Progenitor cell of endocrine pancreas (in vitro differentiated cells): ENCODE results near the gene CLEC18C. TPM values are rescaled to one million over a fixed set of nuclear protein-coding genes. Genes with fewer than 3 reads are reported as not detected.
"Not testable (repeated sequence)": the region's sequence is repeated elsewhere in the genome, so short reads cannot be mapped to it uniquely, and the experiment has no call there.

Source experiments
- DNase-seq: peaks from one replicate; pipeline ENCODE4 v3.0.0; 2021; ENCODE audit warnings: low spot score; ENCODE audit not compliant: unreplicated experiment
- H3K27ac Mint-ChIP-seq: 2 replicates; pipeline ENCODE4 v1.8.0; 2021; ENCODE audit warnings: mild to moderate bottlenecking, moderate library complexity, mixed read lengths
- H3K27me3 Mint-ChIP-seq: 2 replicates; pipeline ENCODE4 v1.8.0; 2021; ENCODE audit warnings: mixed read lengths
- H3K36me3 Mint-ChIP-seq: 2 replicates; pipeline ENCODE4 v1.8.0; 2022; ENCODE audit warnings: mixed read lengths; ENCODE audit not compliant: insufficient read depth
- H3K4me1 Mint-ChIP-seq: 2 replicates; pipeline ENCODE4 v1.8.0; 2021; ENCODE audit warnings: low read depth, mixed read lengths
- H3K4me3 Mint-ChIP-seq: 2 replicates; pipeline ENCODE4 v1.8.0; 2021; ENCODE audit warnings: low read depth, mild to moderate bottlenecking, moderate library complexity, mixed read lengths
- H3K9me3 Mint-ChIP-seq: 2 replicates; pipeline ENCODE4 v1.8.0; 2021; ENCODE audit warnings: low read depth, mixed read lengths
- long read RNA-seq: library from polyadenylated mRNA; unstranded; transcript quantifications from one replicate; pipeline ENCODE4 v2.0.0, GENCODE V29; 2020
- total RNA-seq: library from RNA; stranded (reverse); gene quantifications from 2 replicates; pipeline ENCODE4 v1.2.1, GENCODE V29; 2021

CLEC18C gene
- total RNA-seq: 0.17 TPM in 1 of 2 replicates, not detected in the other
- long read RNA-seq: 0 reads

DNA sequence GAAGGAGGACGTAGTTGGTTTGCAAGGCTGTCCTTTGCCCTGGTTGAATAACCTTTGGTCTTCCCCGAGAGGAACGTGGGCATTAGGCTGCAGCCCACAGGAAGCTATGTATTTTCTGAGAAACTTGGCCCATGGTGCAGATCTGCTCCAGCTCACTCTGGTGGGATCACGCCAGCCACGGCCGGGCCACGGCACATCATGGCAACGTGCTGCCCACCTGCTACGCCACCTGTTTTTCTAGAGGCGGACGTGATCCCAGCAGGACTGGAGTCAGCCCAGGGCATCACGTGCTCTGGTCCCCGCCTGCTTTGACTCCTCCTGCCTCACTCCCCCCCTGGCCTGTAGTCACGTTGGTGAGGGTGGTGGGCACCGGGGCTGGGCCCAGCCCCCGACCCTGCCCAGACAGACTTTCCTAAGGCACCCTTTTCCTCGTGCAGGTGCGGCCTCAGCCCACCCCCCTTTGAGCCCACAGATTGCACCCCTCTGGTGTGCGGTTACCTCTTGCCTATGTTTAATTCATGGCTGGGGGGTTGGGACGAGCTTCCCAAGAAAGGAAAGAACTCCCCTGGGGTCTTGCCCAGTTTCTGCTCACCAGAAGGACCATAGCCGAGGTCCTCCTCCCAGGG, at the start of gene CLEC18C:
Gene CLEC18C, plus strand, starts transcription at position 576 of the 626 bp plus-strand sequence. CDS start 492 bp downstream, outside the sequence.
- H3K27me3 Mint-ChIP-seq, H3K4me3 Mint-ChIP-seq, DNase-seq, H3K27ac Mint-ChIP-seq, H3K9me3 Mint-ChIP-seq, H3K36me3 Mint-ChIP-seq, H3K4me1 Mint-ChIP-seq: not testable (repeated sequence)

DNA sequence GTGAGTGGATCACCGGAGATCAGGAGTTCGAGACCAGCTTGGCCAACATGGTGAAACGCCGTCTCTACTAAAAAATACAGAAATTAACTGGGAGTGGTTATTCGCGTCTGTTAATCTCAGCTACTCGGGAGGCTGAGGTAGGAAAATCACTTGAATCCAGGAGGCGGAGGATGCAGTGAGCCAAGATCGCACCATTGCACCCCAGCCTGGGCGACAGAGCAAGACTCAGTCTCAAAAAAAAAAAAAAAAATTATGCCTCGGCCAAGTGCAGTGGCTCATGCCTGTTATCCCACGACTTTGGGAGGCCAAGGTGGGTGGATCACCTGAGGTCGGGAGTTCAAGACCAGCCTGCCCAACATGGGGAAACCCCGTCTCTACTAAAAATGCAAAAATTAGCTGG, 49.8 kb upstream of the CLEC18C start:
- DNase-seq, H3K4me1 Mint-ChIP-seq: not testable (repeated sequence)

DNA sequence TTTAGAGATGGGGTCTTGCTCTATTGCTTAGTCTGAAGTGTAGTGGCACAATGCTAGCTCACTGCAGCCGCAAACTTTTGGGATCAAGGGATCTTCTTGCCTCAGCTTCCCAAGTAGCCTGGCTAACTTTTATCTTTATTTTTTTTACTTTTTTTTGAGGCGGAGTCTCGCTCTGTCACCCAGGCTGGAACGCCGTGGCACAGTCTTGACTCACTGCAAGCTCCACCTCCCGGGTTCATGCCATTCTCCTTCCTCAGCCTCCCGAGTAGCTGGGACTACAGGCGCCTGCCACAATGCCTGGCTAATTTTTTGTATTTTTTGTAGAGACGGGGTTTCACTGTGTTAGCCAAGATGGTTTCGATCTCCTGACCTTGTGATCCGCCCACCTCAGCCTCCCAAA, 47.4 kb upstream of the CLEC18C start:
- not testable (repeated sequence) for DNase-seq, H3K4me3 Mint-ChIP-seq, H3K4me1 Mint-ChIP-seq, H3K27me3 Mint-ChIP-seq, H3K27ac Mint-ChIP-seq, H3K9me3 Mint-ChIP-seq
- peaks cover 18% of the 10 kb centered on the region for H3K36me3 Mint-ChIP-seq

More for the DNA sequence above, 49.8 kb upstream of the CLEC18C start:
- not testable (repeated sequence) for H3K27me3 Mint-ChIP-seq, H3K4me3 Mint-ChIP-seq, H3K27ac Mint-ChIP-seq, H3K9me3 Mint-ChIP-seq
- peaks cover 20% of the 10 kb centered on the region for H3K36me3 Mint-ChIP-seq

DNA sequence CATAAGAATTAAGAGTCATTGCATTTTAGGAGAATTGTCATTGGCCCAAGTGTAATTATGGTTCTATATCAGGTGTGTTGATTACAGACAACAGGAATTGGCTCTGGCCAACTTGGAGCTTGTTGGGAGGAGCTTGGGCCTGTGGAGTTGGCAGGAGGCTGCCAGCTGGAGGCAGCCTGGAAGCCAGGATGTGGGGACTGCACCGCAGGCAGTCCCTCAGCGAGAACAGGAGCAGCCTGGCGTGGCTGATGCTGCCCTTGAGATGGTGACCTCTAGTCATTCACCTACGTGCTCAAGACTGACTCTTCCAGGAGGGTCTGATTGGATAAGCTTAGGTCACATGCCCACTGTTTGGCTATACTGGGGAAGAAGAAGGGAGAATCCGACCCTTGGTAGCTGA, 45.9 kb upstream of the CLEC18C start:
- not testable (repeated sequence) for DNase-seq, H3K4me3 Mint-ChIP-seq, H3K4me1 Mint-ChIP-seq, H3K27ac Mint-ChIP-seq, H3K9me3 Mint-ChIP-seq, H3K27me3 Mint-ChIP-seq
- H3K36me3 Mint-ChIP-seq: peaks cover 13% of the 10 kb centered on the region

DNA sequence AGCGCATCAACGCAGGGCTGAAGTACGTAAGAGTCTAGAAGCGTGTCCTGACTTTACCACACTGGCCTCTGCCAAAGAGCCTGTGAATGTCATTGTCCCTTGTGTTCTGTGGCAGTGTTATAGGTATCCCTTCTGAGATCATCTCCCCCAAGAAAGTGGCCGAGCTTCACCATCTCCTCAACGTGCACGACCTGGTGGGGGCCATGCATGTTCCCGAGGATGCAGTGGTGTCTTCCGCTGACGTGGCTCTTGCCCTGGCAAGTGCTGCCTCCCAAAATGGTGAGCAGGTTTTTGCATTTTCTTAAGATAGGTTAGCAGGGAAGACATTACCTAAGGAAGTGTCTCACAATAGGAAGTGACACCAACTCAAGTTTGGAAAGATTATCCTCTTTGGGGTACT, 44.7 kb upstream of the CLEC18C start:
- H3K36me3 Mint-ChIP-seq: peaks cover 11% of the 10 kb centered on the region
- not testable (repeated sequence) for H3K4me3 Mint-ChIP-seq, H3K27ac Mint-ChIP-seq, DNase-seq, H3K9me3 Mint-ChIP-seq, H3K4me1 Mint-ChIP-seq, H3K27me3 Mint-ChIP-seq

- not testable (repeated sequence) for H3K4me3 Mint-ChIP-seq, H3K4me1 Mint-ChIP-seq, H3K27me3 Mint-ChIP-seq, H3K9me3 Mint-ChIP-seq, H3K27ac Mint-ChIP-seq, DNase-seq
- peaks cover 20% of the 10 kb centered on the region for H3K36me3 Mint-ChIP-seq
Observed at GRCh38 chr16:70135796-70136195, 37.8 kb upstream of the CLEC18C start.

GRCh38 chr16:70136595-70136994, 37.0 kb upstream of the CLEC18C start:
- DNase-seq, H3K9me3 Mint-ChIP-seq, H3K27ac Mint-ChIP-seq, H3K4me3 Mint-ChIP-seq, H3K4me1 Mint-ChIP-seq, H3K27me3 Mint-ChIP-seq: not testable (repeated sequence)
- peaks cover 20% of the 10 kb centered on the region for H3K36me3 Mint-ChIP-seq

DNA sequence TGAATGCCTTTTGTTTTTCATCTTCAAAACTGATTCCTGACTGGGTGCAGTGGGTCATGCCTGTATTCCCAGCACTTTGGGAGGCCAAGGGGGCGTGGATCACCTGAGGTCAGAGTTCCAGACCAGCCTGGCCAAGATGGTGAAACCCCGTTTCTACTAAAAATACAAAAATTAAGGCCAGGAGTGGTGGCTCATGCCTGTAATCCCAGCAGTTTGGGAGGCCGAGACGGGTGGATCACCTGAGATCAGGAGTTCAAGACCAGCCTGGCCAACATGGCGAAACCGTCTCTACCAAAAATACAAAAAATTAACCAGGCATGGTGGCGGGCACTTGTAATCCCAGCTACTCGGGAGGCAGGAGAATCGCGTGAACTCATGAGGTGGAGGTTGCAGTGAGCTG, 30.8 kb upstream of the CLEC18C start:
- not testable (repeated sequence) for H3K4me3 Mint-ChIP-seq, H3K4me1 Mint-ChIP-seq, H3K27ac Mint-ChIP-seq, DNase-seq, H3K9me3 Mint-ChIP-seq, H3K27me3 Mint-ChIP-seq
- H3K36me3 Mint-ChIP-seq: peaks cover 17% of the 10 kb centered on the region

DNA sequence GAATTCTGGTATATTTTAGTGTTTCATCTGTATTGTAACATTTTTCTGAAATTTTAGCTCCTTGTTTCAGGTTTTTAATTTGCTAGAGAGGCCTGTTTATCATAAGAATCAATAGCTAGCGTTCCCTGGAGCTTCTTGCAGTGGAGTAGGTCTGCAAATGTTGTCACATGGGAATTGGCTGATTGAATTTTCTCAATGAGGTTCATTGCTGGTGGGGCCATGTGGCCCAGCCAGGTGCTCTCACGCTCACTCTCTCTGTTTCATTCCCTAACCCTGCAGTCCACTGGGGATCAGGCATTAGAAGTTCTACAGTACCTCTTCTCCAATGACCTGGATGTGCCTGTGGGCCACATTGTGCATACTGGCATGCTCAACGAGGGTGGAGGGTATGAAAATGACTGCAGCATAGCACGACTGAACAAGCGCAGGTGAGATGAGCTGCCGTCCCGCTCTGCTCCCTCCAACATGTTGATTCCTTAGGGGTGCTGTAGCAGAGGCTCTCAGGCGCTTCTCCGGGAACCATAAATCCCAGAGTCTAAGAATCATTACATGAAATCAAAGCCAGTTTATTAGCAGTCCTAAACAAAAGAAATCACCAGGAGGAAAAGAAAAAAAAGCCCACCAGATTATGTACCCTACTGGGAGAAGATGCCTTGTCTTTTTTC, 30.2 kb upstream of the CLEC18C start:
- DNase-seq, H3K27ac Mint-ChIP-seq, H3K9me3 Mint-ChIP-seq, H3K4me3 Mint-ChIP-seq, H3K4me1 Mint-ChIP-seq, H3K27me3 Mint-ChIP-seq: not testable (repeated sequence)
- H3K36me3 Mint-ChIP-seq: peaks cover 16% of the 10 kb centered on the region

GRCh38 chr16:70147853-70148252, 25.7 kb upstream of the CLEC18C start:
- H3K27me3 Mint-ChIP-seq, DNase-seq, H3K4me3 Mint-ChIP-seq, H3K9me3 Mint-ChIP-seq, H3K27ac Mint-ChIP-seq, H3K4me1 Mint-ChIP-seq: not testable (repeated sequence)
- H3K36me3 Mint-ChIP-seq: peaks cover 24% of the 10 kb centered on the region

- DNase-seq, H3K4me1 Mint-ChIP-seq, H3K4me3 Mint-ChIP-seq, H3K9me3 Mint-ChIP-seq, H3K27me3 Mint-ChIP-seq, H3K27ac Mint-ChIP-seq: not testable (repeated sequence)
- peaks cover 23% of the 10 kb centered on the region for H3K36me3 Mint-ChIP-seq
Observed at GRCh38 chr16:70148453-70148852, 25.1 kb upstream of the CLEC18C start.

DNA sequence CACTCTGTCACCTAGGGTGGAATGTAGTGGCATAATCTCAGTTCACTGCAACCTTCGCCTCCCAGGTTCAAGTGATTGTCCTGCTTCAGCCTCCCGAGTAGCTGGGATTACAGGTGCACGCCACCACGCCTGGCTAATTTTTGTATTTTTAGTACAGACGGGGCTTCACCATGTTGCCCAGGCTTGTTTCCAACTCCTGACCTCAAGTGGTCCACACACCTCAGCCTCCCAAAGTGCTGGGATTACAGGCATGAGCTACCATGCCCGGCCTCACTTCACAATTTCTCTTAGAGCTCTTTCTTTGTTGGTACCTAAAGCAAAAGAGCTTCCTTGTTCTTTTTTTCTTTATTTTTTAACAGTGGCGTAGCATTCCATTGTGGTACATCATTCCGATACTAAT, 24.3 kb upstream of the CLEC18C start:
- H3K4me3 Mint-ChIP-seq, H3K9me3 Mint-ChIP-seq, H3K27ac Mint-ChIP-seq, H3K27me3 Mint-ChIP-seq, DNase-seq, H3K4me1 Mint-ChIP-seq: not testable (repeated sequence)
- H3K36me3 Mint-ChIP-seq: peaks cover 22% of the 10 kb centered on the region
